GM23248 (cell line): ENCODE measurements around the gene FAM193A. TPM values are rescaled to one million over a fixed set of nuclear protein-coding genes. Genes with fewer than 3 reads are reported as not detected.
"Not testable (repeated sequence)": the region's sequence is repeated elsewhere in the genome, so short reads cannot be mapped to it uniquely, and the experiment has no call there.

Experiments
- DNase-seq: peaks from one replicate; pipeline ENCODE4 v3.0.0-alpha.2; 2015
- H2AFZ ChIP-seq: fragments of 200-600 bp; sonication (generic); 2 replicates; pipeline ENCODE4 v1.6.1; 2016; ENCODE audit warnings: antibody characterized with exemption
- H3F3A ChIP-seq: fragments of 200-600 bp; sonication (generic); 2 replicates; pipeline ENCODE4 v1.6.1; 2016; ENCODE audit warnings: mild to moderate bottlenecking, antibody characterized with exemption, mixed run types; ENCODE audit not compliant: insufficient read depth
- H3K27ac ChIP-seq: fragments of 200-600 bp; sonication (generic); 2 replicates; pipeline ENCODE4 v1.5.1; 2016; ENCODE audit warnings: mild to moderate bottlenecking
- H3K27me3 ChIP-seq: fragments of 200-600 bp; sonication (generic); replicated peaks from 2 replicates; pipeline ENCODE4 v1.6.1; 2016; ENCODE audit warnings: mild to moderate bottlenecking; ENCODE audit not compliant: insufficient read depth
- H3K36me3 ChIP-seq: fragments of 200-600 bp; sonication (generic); 2 replicates; pipeline ENCODE4 v1.6.1; 2016; ENCODE audit warnings: low read depth, mild to moderate bottlenecking
- H3K4me1 ChIP-seq: fragments of 200-600 bp; sonication (generic); 2 replicates; pipeline ENCODE4 v1.6.1; 2016; ENCODE audit warnings: mild to moderate bottlenecking; ENCODE audit not compliant: insufficient read depth
- H3K4me2 ChIP-seq: fragments of 200-600 bp; sonication (generic); one replicate; pipeline ENCODE4 v1.6.1; 2016; ENCODE audit warnings: mild to moderate bottlenecking; ENCODE audit not compliant: unreplicated experiment
- H3K4me3 ChIP-seq: fragments of 200-600 bp; sonication (generic); 2 replicates; pipeline ENCODE4 v1.5.1; 2016; ENCODE audit warnings: mild to moderate bottlenecking
- H3K79me2 ChIP-seq: fragments of 200-600 bp; sonication (generic); 2 replicates; pipeline ENCODE4 v1.6.1; 2016; ENCODE audit warnings: mild to moderate bottlenecking; ENCODE audit not compliant: insufficient read depth
- H3K9ac ChIP-seq: fragments of 200-600 bp; sonication (generic); 2 replicates; pipeline ENCODE4 v1.6.1; 2016; ENCODE audit warnings: mild to moderate bottlenecking
- H3K9me2 ChIP-seq: fragments of 200-600 bp; sonication (generic); 2 replicates; pipeline ENCODE4 v1.6.1; 2016; ENCODE audit warnings: mixed run types, mild to moderate bottlenecking, moderate library complexity; ENCODE audit not compliant: insufficient read depth
- H3K9me3 ChIP-seq: fragments of 200-600 bp; sonication (generic); one replicate; pipeline ENCODE4 v1.6.1; 2017; ENCODE audit warnings: low read depth
- H4K20me1 ChIP-seq: fragments of 200-600 bp; sonication (generic); 2 replicates; pipeline ENCODE4 v1.6.0; 2016; ENCODE audit not compliant: insufficient read depth
- EZH2 ChIP-seq: fragments of 200-600 bp; sonication (generic); IDR thresholded peaks from 2 replicates; pipeline ENCODE4 v1.6.1; 2018; ENCODE audit warnings: antibody characterized with exemption, mild to moderate bottlenecking; ENCODE audit not compliant: insufficient read depth, poor library complexity, severe bottlenecking
- EZH2phosphoT487 ChIP-seq: fragments of 200-600 bp; sonication (generic); IDR thresholded peaks from 2 replicates; pipeline ENCODE4 v1.6.1; 2018; ENCODE audit warnings: antibody characterized with exemption, moderate library complexity, mild to moderate bottlenecking, low read depth; ENCODE audit not compliant: insufficient read depth
- WGBS, 2 experiments: methylation state at CpG; one replicate each; pipeline ENCODE4 v1.1.6; 2015 to 2017; ENCODE audit warnings: low lambda C conversion rate in 2 of 2, low coverage in 1 of 2; ENCODE audit errors: missing lambda C conversion rate in 2 of 2; 5-methylcytosine and 5-hydroxymethylcytosine counted together
- in situ Hi-C: fragments of 300-500 bp; cut with MboI; formaldehyde crosslinking; loops from 2 replicates; pipeline ENCODE4 v1.15.0; 2020
- polyA plus RNA-seq: library from polyadenylated mRNA; unstranded; fragments of >200 nt; fragmentation: Nextera tagmentation; extraction: Ambion mirVana; gene quantifications from 2 replicates; pipeline ENCODE4 v1.2.1, GENCODE V29; 2016
- small RNA-seq: library from RNA; depleted of rRNA; stranded (forward); fragments of <200 nt; gene quantifications from one replicate; pipeline ENCODE3, GENCODE V24; 2014; ENCODE audit warnings: low read depth, low replicate concordance
- total RNA-seq: library from RNA; depleted of rRNA; stranded (reverse); fragments of >200 nt; shearing (Covaris generic); gene quantifications from 2 replicates; pipeline ENCODE4 v1.2.3, GENCODE V29; 2014; rRNA removed

Gene FAM193A
- total and polyA plus RNA-seq, 2 experiments from 2014 or later = 5.0 to 19.0 TPM

GRCh38 chr4:2768921-2769336, 232.5 kb downstream of the FAM193A start:
- no peaks in the 10 kb centered on the region for H3K9me3 ChIP-seq
- no peak overlapping the region for H3K27ac ChIP-seq
- no peaks in the 10 kb centered on the region for H3K9me2 ChIP-seq
- TF ChIP-seq EZH2 = no peak
- TF ChIP-seq EZH2phosphoT487 = no peak
- in situ Hi-C loops = no loop called here
- WGBS, 2 experiments = 81 to 86% methylated on average over 15 of the region's 15 CpGs
- H3K4me2 ChIP-seq = no peak overlapping the region
- H2AFZ ChIP-seq = no peak overlapping the region
- no peak overlapping the region for H3K9ac ChIP-seq
- no peaks in the 10 kb centered on the region for H3K79me2 ChIP-seq
- peaks cover 3% of the 10 kb centered on the region; the same call in 1 of the 2 replicates for H3F3A ChIP-seq
- no peak overlapping the region for H3K4me3 ChIP-seq
- no peaks in the 10 kb centered on the region for H3K36me3 ChIP-seq
- no peak for DNase-seq
- no peaks in the 10 kb centered on the region for H4K20me1 ChIP-seq
- no peaks in the 10 kb centered on the region for H3K27me3 ChIP-seq
- H3K4me1 ChIP-seq = no peaks in the 10 kb centered on the region

- no peak for DNase-seq
- Histone ChIP-seq H3K4me1 (no peaks in the 10 kb centered on the region), H3K4me2 (no peak overlapping the region), H4K20me1 (no peaks in the 10 kb centered on the region), H3K27me3 (no peaks in the 10 kb centered on the region), H3K9me2 (no peaks in the 10 kb centered on the region), H3K9me3 (no peaks in the 10 kb centered on the region), H3K27ac (no peak overlapping the region), H2AFZ (peak overlapping the region; percentile 43; the same call in 1 of the 2 replicates), H3F3A (no peaks in the 10 kb centered on the region; the same call in 1 of the 2 replicates), H3K36me3 (no peaks in the 10 kb centered on the region), H3K79me2 (no peaks in the 10 kb centered on the region), H3K4me3 (no peak overlapping the region), H3K9ac (no peak overlapping the region)
- in situ Hi-C loops = no loop called here
- TF ChIP-seq EZH2phosphoT487 (no peak), EZH2 (no peak)
- 38 to 50% methylated on average over 3 of the region's 3 CpGs for WGBS, 2 experiments
Observed at GRCh38 chr4:2771264-2771663, 234.8 kb downstream of the FAM193A start.

GRCh38 chr4:2780643-2781042, 244.2 kb downstream of the FAM193A start:
- H3K4me3 ChIP-seq, H4K20me1 ChIP-seq, DNase-seq, H3K27me3 ChIP-seq, H3K9me3 ChIP-seq, H3K27ac ChIP-seq, H3K79me2 ChIP-seq, H3K9ac ChIP-seq, H3K4me1 ChIP-seq, H2AFZ ChIP-seq, H3K9me2 ChIP-seq, H3K36me3 ChIP-seq, H3F3A ChIP-seq, H3K4me2 ChIP-seq, in situ Hi-C loops: not testable (repeated sequence)
- WGBS, 2 experiments = 86 to 92% methylated on average over 5 of the region's 5 CpGs

- 79 to 80% methylated on average over 10 of the region's 10 CpGs for WGBS, 2 experiments
- no peaks in the 10 kb centered on the region for H3K79me2 ChIP-seq
- H3K9me2 ChIP-seq = no peaks in the 10 kb centered on the region
- no peak overlapping the region for H3K4me3 ChIP-seq
- no peaks in the 10 kb centered on the region for H3K36me3 ChIP-seq
- no peak overlapping the region for H3K4me2 ChIP-seq
- no peak for DNase-seq
- no peak for TF ChIP-seq EZH2
- TF ChIP-seq EZH2phosphoT487 = no peak
- H4K20me1 ChIP-seq = no peaks in the 10 kb centered on the region; the same call in 1 of the 2 replicates
- no peak overlapping the region for H3K9ac ChIP-seq
- H3K27ac ChIP-seq = no peak overlapping the region
- H3F3A ChIP-seq = no peaks in the 10 kb centered on the region
- in situ Hi-C loops = no loop called here
- no peaks in the 10 kb centered on the region for H3K27me3 ChIP-seq
- H3K9me3 ChIP-seq = no peaks in the 10 kb centered on the region
- H2AFZ ChIP-seq = no peak overlapping the region
- no peaks in the 10 kb centered on the region for H3K4me1 ChIP-seq
Observed at GRCh38 chr4:2781911-2782310, 245.5 kb downstream of the FAM193A start.

Small RNA genes within 50 kb of the gene (small RNA-seq; reads per million reads assigned to genes)
- gene CR545473.1 (not detected), gene RF00019 (not detected)

Other genes starting within 250 kb of the FAM193A start
- gene ZFYVE28, start 118.0 kb upstream of the FAM193A start, total RNA-seq = 8.9 and 9.6 TPM in 2 replicates
- gene ZFYVE28, start 118.0 kb upstream of the FAM193A start, polyA plus RNA-seq = 4.6 and 4.8 TPM in 2 replicates
- not detected in 2 replicates for gene CFAP99, start 117.7 kb upstream of the FAM193A start, total RNA-seq
- gene CFAP99, start 117.7 kb upstream of the FAM193A start, polyA plus RNA-seq = not detected in 2 replicates
- 66.5 and 67.5 TPM in 2 replicates for gene RNF4, start 67.5 kb upstream of the FAM193A start, total RNA-seq
- gene RNF4, start 67.5 kb upstream of the FAM193A start, polyA plus RNA-seq = 63.1 and 67.8 TPM in 2 replicates
- gene TNIP2, start 219.7 kb downstream of the FAM193A start, total RNA-seq = 55.2 and 64.6 TPM in 2 replicates
- gene TNIP2, start 219.7 kb downstream of the FAM193A start, polyA plus RNA-seq = 40.6 and 41.0 TPM in 2 replicates